GM10248 (cell line): Measurements from ENCODE around the gene KDM4C.

Experiments used
- CTCF ChIA-PET: fragments of 300-600 bp; sonication (Branson Sonifier 250); formaldehyde crosslinking; extraction: SDS; loops from one replicate; lab custom pipeline; 2021; ENCODE audit warnings: antibody characterized with exemption; lab: Yijun Ruan, JAX
- POLR2A ChIA-PET: fragments of 350-650 bp; sonication (Branson Sonifier 250); formaldehyde crosslinking; extraction: SDS; loops from one replicate; lab custom pipeline; 2020; ENCODE audit warnings: antibody characterized with exemption; lab: Yijun Ruan, JAX
- DNase-seq: peaks from one replicate; pipeline ENCODE4 v3.0.0; 2012; ENCODE audit errors: extremely low spot score
- TF ChIP-seq, protein P1 (sequence below): IDR thresholded peaks from 2 replicates; pipeline ENCODE4 v1.5.1; 2012; ENCODE audit warnings: mild to moderate bottlenecking, low read depth; ENCODE audit errors: extremely low read depth, missing control alignments, control extremely low read depth

KDM4C gene

DNA sequence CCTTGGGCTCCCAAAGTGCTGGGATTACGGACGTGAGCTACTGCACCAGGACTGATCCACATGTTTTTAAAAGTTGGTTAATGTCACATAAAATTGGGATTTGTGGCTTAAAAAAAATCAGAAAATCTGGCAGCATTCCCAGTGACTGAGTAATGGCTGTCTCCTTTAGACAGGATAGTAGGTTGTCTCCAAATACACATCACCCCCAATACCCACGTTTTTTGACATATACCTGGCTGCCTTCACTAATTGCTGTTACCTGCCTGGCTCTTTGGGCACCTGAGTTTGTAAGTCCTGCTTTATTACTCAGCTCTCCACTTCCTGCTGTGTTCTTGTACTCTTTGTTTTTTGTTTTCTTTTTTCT, 84.8 kb downstream of the KDM4C start:
- CTCF ChIA-PET: interaction anchor here (6.6 kb wide), 1 partner anchor 15 kb away, joined by 35 read pairs; no protein-coding TSS in a partner anchor
- DNase-seq: no peak
- TF ChIP-seq, protein P1, sequence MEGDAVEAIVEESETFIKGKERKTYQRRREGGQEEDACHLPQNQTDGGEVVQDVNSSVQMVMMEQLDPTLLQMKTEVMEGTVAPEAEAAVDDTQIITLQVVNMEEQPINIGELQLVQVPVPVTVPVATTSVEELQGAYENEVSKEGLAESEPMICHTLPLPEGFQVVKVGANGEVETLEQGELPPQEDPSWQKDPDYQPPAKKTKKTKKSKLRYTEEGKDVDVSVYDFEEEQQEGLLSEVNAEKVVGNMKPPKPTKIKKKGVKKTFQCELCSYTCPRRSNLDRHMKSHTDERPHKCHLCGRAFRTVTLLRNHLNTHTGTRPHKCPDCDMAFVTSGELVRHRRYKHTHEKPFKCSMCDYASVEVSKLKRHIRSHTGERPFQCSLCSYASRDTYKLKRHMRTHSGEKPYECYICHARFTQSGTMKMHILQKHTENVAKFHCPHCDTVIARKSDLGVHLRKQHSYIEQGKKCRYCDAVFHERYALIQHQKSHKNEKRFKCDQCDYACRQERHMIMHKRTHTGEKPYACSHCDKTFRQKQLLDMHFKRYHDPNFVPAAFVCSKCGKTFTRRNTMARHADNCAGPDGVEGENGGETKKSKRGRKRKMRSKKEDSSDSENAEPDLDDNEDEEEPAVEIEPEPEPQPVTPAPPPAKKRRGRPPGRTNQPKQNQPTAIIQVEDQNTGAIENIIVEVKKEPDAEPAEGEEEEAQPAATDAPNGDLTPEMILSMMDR: no peak
- POLR2A ChIA-PET: no interaction called here

DNA sequence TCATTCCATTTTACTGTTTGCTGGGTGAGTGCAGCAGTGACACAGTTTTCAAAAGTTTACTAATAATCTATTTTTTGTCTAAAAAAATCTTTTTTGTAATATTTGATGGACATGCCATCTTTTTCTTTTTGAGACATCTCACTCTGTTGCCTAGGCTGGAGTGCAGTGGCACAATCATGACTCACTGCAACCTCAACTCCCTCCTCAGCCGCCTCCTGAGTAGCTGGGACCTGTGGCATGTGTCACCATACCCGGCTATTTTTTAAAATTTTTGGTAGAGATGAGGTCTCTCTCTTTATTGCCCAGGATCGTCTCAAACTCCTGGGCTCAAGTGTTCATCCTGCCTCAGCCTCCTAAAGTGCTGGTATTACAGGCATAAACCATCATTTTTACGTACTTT, 86.0 kb downstream of the KDM4C start:
- ChIA-PET CTCF (interaction anchor here (6.6 kb wide), 1 partner anchor 16 kb away, joined by 35 read pairs; no protein-coding TSS in a partner anchor), POLR2A (no interaction called here)
- DNase-seq: no peak
- TF ChIP-seq, protein P1: no peak

DNA sequence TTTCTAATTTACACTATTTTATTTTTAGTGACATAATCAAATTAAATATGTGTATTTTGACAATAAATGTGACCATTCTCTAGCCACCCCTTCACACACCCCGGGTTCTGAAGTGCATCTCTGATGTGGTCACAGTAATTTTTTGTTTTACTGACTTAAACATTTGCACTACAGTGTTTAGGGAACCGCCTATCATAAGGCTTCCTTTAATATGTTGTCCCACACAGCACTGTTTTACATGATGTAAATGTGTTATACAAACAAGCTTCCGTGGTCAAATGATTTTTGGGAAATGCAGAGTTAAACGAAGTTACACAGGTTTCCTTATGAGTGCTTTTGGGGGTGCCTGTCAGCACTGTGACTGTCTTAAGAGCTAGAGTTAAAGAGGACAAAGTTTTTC, 86.5 kb downstream of the KDM4C start:
- ChIA-PET CTCF (interaction anchor here (6.6 kb wide), 1 partner anchor 17 kb away, joined by 35 read pairs; no protein-coding TSS in a partner anchor), POLR2A (no interaction called here)
- TF ChIP-seq, protein P1: no peak
- no peak for DNase-seq

DNA sequence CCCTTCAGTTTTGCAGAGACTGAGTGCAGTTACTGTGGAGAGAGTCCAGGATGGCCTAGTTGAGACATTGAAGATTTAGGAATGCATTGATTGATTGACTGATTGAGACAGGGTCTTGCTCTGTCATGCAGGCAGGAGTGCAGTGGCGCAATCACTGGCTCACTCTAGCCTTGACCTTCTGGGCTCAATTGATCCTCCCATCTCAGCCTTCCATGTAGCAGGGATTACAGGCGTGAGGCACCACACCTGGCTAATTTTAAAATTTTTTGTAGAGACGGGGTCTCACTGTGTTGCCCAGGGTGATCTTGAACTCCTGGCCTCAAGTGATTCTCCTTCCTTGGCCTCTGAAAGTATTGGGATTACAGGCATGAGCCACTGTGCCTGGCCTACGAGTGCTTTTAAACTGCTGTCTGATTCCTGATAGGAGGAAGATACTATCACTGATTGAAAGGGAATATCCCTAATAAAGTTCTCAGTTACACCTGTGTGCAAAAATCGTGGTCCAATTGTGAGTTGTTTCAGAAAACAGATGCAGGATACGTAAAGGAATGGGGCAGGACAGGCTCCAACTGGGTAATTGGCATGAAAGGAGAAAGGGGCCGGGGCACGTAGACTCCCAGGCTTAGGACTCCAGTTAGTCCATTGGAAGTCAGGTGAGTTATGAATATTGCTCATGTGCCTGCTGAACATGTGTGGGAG, 87.5 kb downstream of the KDM4C start:
- CTCF ChIA-PET: interaction anchor here (1.0 to 2.7 kb wide), 3 partner anchors 9 to 39 kb away, joined by 3 to 10 read pairs (median 4); no protein-coding TSS in a partner anchor
- TF ChIP-seq, protein P1: no peak
- POLR2A ChIA-PET: no interaction called here
- no peak for DNase-seq

DNA sequence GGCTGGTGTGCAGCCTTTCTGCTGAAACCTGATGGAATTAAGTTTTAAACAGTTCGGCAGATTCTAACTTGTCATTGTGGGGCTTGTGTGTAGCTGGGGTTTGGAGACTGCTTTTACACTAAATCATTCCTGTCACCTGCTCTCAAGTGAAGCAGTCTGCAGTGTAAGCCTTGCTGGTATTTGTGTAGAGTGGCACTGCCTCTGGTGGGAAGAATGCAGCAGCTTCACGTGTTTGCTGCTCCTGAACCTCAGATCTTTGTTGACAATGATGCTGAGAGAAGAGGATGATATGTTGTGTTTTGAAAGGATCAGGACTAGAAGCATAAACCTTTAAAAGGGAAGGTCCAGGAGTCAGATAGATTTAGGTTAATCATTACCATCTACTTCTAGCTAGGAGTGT, 88.1 kb downstream of the KDM4C start:
- TF ChIP-seq, protein P1: no peak

DNA sequence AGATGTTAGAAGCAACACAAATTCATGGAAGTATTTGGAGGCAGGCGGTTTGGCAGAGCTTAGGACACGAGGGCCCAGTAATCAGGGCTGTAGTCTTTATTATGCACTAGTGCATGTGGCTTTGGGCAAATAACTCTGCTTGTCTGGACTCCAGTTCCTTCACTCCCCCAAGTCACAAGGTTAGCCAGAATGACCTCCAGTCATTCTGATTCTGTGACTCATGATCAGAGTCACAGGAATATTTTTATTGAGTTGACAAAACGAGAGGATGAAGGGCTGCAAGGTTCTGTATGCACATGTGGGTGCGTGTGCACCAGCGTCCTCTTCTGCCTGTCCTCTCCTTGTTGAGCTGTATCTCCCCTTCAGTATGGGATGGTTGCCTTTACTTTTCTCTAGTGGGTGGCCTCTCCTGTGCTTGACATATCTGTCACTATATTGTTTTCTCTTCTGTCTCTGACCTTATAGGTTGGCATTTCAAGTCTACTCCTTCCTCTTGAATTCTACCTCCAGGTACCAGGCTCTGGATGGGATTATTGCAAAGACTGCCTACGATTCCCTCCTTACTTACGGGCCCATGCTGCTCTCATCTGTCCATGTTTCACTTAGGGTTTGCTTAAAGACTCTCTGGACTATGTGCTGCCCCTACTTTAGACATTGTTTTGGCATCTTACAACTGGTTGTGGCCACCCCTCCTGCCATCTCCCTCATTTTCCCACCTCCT, 94.6 kb downstream of the KDM4C start:
- ChIA-PET POLR2A (no interaction called here), CTCF (interaction anchor here (0.6 to 1.4 kb wide), 2 partner anchors 14 to 68 kb away, joined by 3 read pairs; no protein-coding TSS in a partner anchor)
- DNase-seq: no peak
- TF ChIP-seq, protein P1: no peak

More for the DNA sequence above, 88.1 kb downstream of the KDM4C start:
- no peak for DNase-seq
- ChIA-PET POLR2A (no interaction called here), CTCF (interaction anchor here (1.0 to 2.7 kb wide), 4 partner anchors 9 to 39 kb away, joined by 3 to 10 read pairs (median 4); no protein-coding TSS in a partner anchor)
